DMS53 treated with DMSO at 0.1 percent for 48 hours (cell line): ENCODE data around the gene DOCK1.
A peak's percentile ranks its signal among the peaks of the same experiment; 100 is the strongest.
"Not testable (repeated sequence)": the region's sequence is repeated elsewhere in the genome, so short reads cannot be mapped to it uniquely, and the experiment has no call there.

Experiments used
- DNase-seq: peaks from one replicate; lab custom pipeline; 2025; ENCODE audit not compliant: unreplicated experiment; lab: John Stamatoyannopoulos, UW

The DOCK1 gene

DNA sequence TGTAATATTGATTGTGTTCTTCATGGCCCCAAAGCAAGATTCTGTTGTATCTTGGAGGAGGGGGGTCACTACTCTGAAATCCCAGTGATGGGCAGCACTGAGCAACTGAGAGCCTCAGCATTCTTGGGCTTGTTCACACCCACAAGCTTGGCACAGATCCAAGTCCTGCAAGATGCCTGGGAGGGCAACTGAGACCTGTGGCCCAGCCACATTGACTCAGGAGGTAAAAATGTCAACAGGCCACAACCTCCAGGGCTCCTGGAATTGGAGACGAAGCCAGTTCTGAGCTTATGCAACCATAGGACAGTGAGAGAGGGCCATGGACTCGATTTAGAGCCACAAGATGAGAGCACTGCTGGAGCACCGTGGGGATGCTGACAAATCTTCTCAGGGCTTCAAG, 3.1 kb upstream of the DOCK1 start:
- DNase-seq: no peak

DNA sequence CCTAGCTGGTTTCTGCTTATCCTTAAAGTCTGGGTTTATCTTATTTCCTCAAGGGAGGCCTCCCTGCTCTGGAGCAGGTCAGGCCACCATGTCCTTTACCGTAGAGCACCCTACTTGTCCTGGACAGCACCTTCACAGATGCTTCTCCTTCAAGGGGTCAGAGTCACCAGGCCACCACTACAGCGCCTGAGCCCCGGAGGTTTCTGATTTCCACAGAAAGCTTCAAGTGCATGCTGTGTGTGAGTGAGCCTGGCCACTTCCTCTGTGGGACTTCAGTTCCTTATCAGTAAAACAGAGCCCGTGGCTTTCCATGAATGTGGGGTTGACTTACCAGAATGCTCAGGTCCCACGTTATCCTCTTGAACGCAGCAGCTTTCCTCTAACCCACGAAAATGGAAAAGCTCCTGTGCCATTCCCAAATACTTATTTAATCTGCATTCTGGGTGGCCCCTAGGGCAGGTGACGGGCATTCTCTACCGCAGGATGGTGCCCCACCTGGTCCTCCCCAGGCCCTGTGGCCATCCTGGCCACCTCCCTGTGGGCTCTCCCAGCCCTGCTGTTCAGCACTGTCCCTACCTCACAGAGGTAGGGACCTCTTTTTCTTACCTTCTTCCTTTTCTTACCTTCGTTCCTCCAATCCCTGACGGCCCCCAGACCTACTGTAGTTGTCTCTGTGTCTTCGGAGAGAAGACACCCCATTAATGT, 1.4 kb upstream of the DOCK1 start:
- no peak for DNase-seq

DNA sequence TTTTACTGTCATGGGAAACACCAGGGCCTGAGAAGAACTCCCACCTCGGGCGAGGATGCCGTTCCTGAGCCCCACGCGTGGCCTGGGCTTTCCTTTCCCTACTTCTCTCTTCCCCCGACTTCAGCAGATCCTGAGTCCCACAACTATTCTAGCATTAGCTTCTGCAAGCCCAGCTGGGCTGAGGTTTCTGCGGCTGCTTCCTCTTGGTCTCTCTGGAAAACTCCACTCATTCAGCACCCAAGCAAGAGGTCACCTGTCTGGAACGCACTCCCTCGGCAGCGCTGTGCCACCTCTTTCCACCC, 761 bp upstream of the DOCK1 start:
- DNase-seq: peak; percentile 41

DNA sequence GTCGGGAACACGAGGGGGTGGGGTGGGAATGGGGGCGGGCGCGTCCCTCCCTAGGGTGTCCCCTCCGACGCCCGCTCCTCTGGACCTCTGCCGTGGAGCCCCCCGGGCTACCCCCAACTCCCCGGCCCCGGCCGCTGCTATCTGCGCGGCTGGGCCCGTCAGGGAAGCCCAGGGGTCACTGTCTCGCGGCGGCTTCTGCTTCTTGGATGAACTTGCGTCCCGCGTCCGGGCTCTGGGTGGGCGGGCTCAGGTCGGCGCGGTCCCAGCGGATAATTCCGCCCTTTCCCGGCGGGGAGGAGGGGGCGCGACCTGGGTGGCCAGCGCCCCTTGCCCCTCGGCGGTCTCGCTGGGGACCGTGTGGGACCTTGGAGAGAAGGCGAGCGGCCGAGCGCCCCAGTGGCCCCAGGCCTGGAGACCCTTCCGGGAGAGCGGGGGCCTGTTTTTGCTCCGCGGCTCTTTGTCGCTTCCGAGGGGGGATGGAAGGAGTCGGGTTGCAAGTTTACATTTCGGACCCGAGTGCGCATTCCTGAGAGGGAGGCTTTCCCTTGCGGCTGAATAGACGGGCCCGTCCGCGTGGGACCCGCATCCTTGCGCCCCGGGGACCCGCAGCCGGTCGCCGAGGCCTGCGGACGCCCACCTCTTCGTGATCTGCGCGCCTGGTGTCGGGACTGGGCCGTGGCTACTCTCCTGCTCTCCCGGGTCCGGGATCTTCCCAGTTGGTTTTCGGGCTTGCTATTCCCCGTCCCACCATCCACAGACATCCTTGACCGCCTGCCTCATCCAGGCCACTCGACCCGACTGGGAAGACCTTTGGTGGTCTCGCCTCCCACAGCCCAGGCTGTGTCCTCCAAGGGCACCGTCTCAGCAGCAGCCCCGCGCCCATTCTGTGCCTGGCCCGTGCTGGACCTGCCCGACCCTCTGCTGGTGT, 812 bp downstream of the DOCK1 start:
- no peak for DNase-seq

DNA sequence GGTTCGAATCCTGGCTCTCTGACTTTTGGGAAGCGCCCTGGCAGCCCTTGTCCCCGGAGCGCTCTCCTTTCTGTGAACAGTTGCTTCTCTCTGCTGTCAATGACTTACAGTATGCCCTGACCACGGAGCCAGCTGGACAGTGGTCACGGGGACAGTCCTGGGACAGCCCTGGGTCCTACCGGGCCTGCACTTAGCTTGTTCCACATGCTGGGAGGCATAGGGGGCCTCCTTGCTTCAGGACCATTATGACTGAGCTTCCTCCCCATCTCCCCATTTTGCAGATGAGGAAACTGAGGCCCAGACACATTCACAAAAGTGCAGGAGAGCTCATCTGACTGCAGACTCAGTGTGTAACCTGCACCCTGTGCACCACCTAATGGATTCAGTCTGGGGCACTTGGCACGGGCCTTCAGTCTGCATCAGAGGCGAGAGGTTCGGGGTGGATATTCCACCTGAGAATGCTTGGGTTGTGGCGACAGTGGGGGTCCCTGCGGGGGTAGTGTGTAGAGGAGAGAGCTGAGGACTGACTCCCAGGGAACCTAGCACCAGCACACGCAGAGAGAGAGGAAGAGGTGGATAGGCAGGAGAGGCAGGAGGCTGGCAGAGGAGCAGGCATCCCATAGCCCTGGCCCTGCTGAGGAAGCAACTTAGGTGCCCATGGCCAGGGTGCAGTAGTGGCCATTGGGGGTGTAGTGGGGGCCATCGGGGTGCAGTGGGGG, 1.6 kb downstream of the DOCK1 start:
- DNase-seq: no peak

DNA sequence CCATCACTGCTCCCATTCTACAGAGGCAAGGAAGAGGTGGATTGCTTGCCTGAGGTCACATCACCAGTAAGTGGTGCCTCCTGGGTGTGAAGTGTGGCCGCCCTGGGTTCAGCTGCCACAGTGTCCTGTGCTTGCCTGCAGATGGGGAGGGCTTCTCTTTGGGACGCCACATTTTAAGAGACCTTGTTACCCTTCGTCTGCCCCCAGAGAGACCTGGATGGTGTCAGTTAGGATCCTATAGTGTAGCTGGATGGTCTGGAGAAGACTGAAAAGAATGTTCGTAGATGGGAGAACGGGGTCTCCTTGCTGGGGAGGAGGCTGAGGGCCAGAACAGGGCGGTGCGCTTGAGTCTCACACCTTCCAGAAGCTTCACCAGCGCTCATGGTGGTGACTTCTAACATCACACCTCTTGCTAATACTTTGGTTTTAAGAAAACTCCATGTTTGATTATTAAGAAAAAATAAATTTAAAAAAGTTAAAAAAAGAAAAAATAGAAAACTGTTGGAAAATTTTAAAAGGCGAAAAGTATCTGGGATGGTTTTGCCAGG, 2.3 kb downstream of the DOCK1 start:
- DNase-seq: no peak

DNA sequence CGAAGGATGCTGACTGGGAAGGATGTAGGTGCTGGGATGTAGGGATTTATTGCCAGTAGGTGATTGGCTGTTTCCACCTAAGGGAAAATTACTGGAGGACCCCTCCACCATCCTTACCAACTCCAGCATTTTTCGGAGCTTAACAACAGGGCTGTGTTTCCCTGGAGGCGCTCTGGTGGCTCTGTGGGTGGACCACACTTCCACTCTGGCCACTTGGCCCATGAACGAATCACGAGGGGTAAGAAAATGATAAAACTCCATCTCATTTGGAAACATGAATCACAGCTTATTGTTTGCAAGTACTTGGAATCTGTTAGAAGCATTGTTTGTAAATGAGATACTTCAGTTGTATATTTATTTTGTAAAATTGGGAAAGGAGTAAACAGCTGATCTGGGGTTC, 3.0 kb downstream of the DOCK1 start:
- no peak for DNase-seq

DNA sequence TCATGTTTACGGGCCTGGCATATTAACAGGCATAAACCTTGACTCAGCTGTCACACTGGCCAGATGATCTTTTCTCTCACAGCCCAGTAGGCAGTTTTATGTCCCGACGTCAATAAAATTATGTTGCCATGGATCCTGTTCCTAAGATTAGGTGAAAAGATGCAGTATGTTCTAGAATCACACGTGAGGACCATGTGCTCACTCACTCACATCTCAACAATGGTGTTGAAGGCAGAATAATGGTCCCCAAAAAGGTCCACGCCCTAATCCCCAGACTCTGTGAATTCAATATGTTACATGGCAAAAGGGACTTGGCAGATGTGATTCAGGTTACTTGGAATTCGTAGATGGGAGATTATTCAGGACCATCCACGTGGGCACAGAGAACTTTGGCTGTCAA, 3.5 kb downstream of the DOCK1 start:
- DNase-seq: no peak

DNA sequence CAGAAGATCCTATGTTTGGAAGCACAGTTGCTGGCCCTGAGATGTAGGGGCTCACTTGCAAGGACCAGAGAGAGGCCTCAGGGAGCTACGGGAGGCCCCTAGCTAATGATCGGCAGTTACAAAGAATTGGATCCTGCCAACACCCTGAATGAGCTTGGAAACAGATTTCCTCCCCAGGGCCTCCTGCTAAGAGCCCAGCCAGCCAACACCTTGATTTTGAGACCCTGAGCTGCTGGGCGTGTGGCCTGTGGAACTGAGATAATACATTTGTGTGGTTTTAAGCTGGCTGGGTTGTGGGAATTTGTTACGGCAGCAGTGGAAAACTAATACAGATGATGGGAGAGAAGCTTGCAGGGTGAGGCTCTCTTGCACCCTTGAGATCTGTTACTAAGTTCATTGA, 3.9 kb downstream of the DOCK1 start:
- no peak for DNase-seq

DNA sequence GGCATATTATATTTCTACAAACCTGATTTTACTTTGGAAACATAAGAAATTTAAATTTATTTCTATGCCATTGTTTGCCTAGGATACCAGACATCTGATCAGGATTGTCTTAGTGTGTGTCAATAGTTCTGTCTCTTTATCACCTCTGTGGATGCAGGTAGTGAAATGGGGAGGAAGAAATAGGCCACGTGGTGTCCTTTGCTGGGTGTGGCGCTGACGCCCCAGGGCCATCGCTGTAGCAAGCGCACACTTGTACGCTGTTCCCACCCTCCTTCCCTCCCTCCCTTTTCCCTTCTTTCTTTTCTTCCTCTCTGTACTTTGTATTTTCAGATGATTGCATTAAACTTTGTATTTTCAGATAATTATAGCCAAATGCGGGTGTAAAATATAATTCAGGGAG, 5.0 kb downstream of the DOCK1 start:
- no peak for DNase-seq

DNA sequence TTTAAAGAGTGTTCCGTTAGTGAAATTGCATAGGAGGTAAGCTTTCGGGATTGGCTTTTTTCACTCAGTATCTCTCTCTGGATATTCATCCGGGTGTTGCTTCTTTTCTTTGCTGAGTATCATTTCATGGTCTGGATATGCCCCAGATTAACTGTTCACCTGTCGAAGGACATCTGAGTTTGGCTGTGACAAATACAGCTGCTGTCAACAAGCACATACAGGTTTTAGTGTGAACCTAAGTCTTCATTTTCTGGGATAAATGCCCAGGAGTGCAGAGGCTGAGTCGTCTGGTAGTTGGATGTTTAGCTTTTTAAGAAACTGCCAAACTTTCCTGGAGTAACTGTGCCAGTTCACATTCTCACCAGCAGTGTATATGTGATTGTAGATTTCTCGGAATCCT, 5.6 kb downstream of the DOCK1 start:
- no peak for DNase-seq

DNA sequence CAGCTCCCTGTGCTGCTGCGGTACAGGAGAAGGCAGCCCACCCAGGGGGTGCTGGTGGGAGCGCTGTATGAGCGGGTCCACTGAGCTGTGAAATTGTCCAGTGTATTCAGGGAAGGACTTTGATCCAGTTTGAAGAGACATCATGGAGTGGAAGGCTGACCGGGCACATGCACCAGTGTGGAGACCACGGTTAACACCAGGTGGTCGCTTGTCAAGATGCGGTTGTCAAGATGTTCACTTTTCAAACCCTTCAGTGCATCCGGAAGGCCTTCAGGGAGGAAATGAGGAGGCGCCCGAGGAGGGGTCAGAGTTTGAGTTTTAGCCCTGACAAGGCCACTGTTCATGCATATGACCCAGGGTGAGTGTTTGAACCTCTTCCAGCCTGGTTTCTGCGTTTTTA, 6.1 kb downstream of the DOCK1 start:
- DNase-seq: no peak

DNA sequence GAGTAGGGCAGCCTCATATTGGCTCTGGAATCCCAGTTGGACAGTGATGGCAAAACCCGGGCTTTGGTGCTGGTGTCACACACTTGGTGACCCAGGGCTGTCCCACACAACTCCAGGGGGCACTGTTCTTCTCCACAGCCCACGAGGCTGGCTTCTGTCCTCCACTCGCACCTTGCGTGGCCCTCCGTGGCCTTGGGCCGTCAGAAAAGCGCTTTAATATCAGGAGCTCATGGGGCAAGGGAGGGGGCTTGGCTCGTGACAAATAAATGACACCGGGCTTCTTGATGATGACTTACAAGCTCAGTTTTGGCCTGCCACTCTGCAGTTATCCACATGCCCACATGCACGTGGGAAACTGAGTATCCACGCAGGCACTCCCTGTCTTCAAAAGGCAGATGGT, 8.1 kb downstream of the DOCK1 start:
- no peak for DNase-seq

DNA sequence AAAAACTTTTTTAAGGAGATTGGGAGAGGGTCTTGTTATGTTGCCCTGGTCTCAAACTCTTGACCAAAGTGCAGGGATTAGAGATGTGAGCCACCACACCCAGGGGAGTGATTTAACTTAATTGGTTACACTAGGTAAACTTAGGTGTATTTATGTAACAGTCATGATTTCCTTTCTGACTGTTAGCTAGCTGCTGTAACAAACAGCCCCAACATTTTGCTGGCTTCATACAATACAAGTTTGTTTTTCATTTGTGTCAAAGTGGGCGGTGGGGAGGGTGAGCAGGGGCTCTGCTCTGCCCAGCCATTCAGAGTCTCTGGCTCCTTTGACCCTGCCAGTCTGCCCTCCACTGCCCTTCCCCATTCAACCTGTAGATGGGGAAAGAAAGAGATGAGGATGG, 9.3 kb downstream of the DOCK1 start:
- no peak for DNase-seq

DNA sequence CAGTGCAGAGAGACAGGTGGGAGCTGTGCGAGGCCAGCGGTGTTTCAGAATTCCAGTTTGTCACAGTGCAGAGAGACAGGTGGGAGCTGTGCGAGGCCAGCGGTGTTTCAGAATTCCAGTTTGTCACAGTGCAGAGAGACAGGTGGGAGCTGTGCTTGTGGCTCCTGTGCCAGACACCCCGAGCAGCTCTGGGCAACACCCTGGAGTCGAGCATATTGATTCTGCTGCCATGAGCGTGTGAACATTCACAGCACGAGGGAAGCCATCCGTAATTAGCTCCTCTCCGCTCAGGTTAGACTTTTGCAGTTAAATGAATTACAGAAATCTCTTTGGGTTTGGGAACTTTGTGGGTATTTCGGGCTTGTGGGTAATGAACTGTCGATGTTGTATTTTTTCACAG, 11.7 kb downstream of the DOCK1 start:
- DNase-seq: not testable (repeated sequence)

DNA sequence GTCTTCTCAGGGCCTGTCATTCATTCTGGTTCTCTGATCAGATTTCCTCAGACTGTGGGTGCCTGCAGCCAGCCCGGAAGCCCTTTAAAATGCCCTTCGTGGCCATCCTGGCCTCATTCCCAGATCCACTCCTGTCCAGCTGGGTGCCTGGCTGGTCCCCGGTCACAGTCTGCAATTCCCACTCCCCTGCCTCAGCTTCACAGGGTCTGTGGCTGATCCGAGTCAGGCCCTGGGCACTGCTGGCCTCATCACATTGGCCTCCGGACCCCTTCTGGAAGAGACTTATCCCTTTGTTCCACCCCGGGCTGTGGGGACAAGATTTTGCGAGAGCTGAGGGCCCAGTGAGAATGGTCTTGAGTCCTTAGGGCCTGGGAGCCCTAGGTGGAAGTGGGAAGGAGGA, 12.1 kb downstream of the DOCK1 start:
- no peak for DNase-seq

DNA sequence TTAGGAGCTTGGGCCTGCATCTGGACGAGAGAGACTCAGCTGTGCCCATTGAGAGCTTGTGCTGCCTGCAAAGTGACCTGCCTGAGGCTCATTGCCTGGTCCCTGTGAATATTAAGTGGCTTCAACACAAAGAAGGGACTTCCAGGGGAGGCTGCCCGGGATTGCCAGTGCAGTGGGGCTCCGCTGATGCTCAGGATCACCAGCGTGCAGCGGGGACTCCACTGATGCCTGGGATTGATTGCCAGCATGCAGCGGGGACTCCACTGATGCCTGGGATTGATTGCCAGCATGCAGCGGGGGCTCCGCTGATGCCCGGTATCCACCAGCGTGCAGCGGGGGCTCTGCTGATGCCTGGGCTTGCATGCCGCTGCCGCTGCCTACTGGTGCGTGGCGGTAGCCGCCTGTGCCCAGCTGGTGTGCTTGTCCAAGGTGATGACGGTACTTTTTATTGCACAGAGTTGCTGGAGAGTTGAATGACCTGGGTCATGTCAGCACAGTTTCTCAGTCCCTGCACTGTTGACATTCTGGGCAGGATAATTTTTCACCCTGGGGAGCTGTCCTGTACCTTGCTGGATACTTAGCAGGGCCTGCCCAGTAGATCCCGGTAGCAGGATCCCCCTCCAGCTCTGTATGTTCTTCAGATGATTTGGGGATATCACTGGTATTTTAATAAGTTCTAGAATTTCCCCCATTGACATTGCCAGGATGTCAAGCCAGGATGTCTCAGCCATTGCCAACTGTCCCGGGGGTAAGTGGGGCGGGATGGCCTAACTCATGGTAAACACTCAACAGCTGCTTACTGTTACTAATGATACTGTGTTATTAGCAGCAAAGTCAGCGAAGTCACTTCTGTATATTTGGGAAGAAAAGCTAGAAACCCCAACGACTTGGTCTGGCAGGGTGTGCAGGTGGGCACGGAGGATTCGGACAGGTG, 13.0 kb downstream of the DOCK1 start:
- no peak for DNase-seq

DNA sequence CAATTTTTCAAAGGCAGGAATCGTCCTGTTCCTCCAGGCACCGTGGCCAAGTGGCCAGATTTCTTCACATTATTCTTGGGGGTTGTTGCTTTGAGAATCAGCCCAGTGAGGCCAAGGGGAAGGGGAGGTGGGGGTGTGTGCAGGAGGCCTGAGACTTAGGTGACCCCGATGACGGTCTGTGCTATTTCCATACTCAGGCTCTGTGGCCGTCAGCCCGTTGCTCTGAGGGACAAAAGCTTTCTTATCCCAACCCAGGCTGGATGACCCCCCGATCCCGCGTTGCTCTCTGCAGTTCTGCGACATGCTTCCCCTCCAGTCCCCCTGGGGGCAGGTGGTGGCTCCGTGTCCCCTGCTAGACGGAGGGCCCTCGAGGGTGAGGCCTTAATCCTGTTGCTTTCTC, 14.2 kb downstream of the DOCK1 start:
- DNase-seq: no peak

DNA sequence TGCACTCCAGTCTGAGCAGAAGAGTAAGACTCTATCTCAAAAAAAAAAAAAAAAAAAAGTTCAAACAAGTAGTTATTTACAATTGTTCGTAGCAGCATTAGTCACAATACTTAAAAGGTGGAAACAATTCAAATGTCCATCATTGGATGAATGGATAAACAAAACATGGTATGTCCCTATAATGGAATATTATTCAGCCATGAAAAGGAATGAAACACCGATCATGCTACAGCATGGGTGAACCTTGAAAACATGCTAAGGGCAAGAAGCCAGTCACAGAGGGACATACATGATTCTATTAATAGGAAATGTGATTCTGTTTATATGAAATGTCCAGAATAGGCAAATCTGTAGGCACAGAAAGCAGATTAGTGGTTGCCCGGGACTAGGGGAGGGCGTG, 15.9 kb downstream of the DOCK1 start:
- no peak for DNase-seq

DNA sequence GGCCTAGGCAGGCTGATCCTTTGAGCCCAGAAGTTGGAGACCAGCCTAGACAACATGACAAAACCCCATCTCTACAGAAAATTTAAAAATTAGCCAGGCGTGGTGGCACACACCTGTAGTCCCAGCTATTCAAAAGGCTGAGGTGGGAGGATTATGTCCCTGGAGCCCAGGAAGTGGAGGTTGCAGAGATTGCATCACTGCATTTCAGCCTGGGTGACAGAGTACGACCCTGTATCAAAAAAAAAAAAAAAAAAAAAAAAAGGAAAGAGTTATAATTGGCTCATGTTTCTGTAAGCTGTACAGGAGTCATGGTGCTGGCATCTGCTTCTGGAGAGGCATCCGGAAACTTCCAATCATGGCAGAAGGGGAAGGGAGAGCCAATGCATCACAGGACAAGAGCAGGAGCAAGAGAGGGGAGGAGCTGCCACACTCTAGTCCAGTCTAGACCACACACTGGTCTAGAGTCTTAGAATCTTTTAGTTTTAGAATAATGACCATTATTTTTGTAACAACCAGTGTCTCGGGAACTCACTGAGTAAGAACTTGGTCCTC, 16.8 kb downstream of the DOCK1 start:
- no peak for DNase-seq
